Measurements from ENCODE around the gene RELN.

DNA sequence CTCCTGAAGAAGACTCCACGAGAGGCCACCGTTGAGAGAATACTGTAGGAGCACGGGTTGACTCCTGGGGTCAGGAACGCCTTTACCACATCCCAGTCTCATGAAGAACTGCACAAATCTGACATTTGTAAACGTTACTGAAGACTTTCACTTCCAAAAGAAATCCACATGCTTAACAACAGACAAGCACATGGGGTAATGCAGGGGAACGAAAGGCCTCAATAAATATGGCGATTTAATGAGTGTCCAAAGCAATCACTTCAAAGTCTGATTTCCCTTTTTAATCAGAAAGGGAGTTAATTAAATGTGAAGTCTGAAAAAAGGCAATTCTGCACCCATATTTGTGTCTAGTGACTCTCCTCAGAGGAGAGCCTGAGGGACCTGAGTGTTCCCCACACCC lies 449.1 kb downstream of the RELN start:
- TF ChIP-seq, protein P1, sequence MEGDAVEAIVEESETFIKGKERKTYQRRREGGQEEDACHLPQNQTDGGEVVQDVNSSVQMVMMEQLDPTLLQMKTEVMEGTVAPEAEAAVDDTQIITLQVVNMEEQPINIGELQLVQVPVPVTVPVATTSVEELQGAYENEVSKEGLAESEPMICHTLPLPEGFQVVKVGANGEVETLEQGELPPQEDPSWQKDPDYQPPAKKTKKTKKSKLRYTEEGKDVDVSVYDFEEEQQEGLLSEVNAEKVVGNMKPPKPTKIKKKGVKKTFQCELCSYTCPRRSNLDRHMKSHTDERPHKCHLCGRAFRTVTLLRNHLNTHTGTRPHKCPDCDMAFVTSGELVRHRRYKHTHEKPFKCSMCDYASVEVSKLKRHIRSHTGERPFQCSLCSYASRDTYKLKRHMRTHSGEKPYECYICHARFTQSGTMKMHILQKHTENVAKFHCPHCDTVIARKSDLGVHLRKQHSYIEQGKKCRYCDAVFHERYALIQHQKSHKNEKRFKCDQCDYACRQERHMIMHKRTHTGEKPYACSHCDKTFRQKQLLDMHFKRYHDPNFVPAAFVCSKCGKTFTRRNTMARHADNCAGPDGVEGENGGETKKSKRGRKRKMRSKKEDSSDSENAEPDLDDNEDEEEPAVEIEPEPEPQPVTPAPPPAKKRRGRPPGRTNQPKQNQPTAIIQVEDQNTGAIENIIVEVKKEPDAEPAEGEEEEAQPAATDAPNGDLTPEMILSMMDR (conservative IDR thresholded peaks at IDR 0.05 in 1 of 2, IDR thresholded peaks at IDR 0.05 in 1 of 2; ENCODE audit: low read depth in 1 of 2, low read length in 2 of 2) = no peak
- no peak for TF ChIP-seq EZH2 (IDR thresholded peaks at IDR 0.05; ENCODE audit: low read length, missing control alignments)

All from fibroblast of lung (primary cell).